HepG2 (cell line): ENCODE measurements around the gene DHRS12. TPM values are rescaled to one million over a fixed set of nuclear protein-coding genes. Genes with fewer than 3 reads are reported as not detected.

Experiments
- ELF4 ChIP-seq: sonication (generic); formaldehyde crosslinking; IDR thresholded peaks from 2 replicates; pipeline ENCODE4 v1.5.0; 2020; ENCODE audit warnings: missing genetic modification reagents, mild to moderate bottlenecking, moderate library complexity, borderline replicate concordance
- FOXJ3 ChIP-seq: sonication (generic); formaldehyde crosslinking; IDR thresholded peaks from 2 replicates; pipeline ENCODE4 v1.4.0; 2020; ENCODE audit warnings: missing genetic modification reagents, mild to moderate bottlenecking, borderline replicate concordance
- HDAC1 ChIP-seq: sonication (generic); formaldehyde crosslinking; IDR thresholded peaks from 2 replicates; pipeline ENCODE4 v1.5.1; 2020; ENCODE audit warnings: mild to moderate bottlenecking, missing genetic modification reagents
- HOXD1 ChIP-seq: sonication (generic); formaldehyde crosslinking; IDR thresholded peaks from 2 replicates; pipeline ENCODE4 v1.5.0; 2020; ENCODE audit warnings: missing genetic modification reagents
- MIER3 ChIP-seq: IDR thresholded peaks from 2 replicates; pipeline ENCODE4 v1.6.1; 2016; ENCODE audit warnings: missing compliant biosample characterization, borderline replicate concordance
- MTA1 ChIP-seq: sonication (generic); formaldehyde crosslinking; IDR thresholded peaks from 2 replicates; pipeline ENCODE4 v1.4.0; 2020; ENCODE audit warnings: missing genetic modification reagents, mild to moderate bottlenecking, borderline replicate concordance
- REXO4 ChIP-seq: sonication (generic); formaldehyde crosslinking; IDR thresholded peaks from 2 replicates; pipeline ENCODE4 v1.8.0; 2022; ENCODE audit warnings: missing genetic modification reagents, mild to moderate bottlenecking, borderline replicate concordance
- TCF7L2 ChIP-seq: IDR thresholded peaks from 2 replicates; pipeline ENCODE4 v1.6.1; 2011; ENCODE audit warnings: mild to moderate bottlenecking, low read depth, low read length, moderate library complexity
- ZBTB8A ChIP-seq: sonication (generic); formaldehyde crosslinking; IDR thresholded peaks from 2 replicates; pipeline ENCODE4 v1.4.0; 2020; ENCODE audit warnings: mild to moderate bottlenecking, low read depth, missing genetic modification reagents, borderline replicate concordance
- ZNF3 ChIP-seq: IDR thresholded peaks from 2 replicates; pipeline ENCODE4 v1.7.0; 2017; ENCODE audit warnings: inconsistent platforms
- ZNF747 ChIP-seq: sonication (generic); formaldehyde crosslinking; IDR thresholded peaks from 2 replicates; pipeline ENCODE4 v1.8.1; 2023; ENCODE audit warnings: missing genetic modification reagents, mild to moderate bottlenecking, borderline replicate concordance
- ZNF773 ChIP-seq: sonication (generic); formaldehyde crosslinking; IDR thresholded peaks from 2 replicates; pipeline ENCODE4 v1.4.0; 2020; ENCODE audit warnings: missing genetic modification reagents, borderline replicate concordance
- polyA plus RNA-seq, 8 experiments: library from polyadenylated mRNA; depleted of rRNA in 3 of 8; stranded (reverse) in 7 of 8; unstranded in 1 of 8; fragments of >200 nt; fragmentation: Illumina TruSeq in 4 of 8; extraction: Trizol in 4 of 8; gene quantifications; 2 replicates each; pipeline versions ENCODE4 v1.2.1 to v1.2.3, GENCODE V29; 2011 to 2016; ENCODE audit warnings: low read depth in 4 of 8, missing spikeins in 1 of 8, mixed read lengths in 1 of 8; ENCODE audit not compliant: insufficient read depth in 1 of 8
- total RNA-seq, 5 experiments: library from RNA; depleted of rRNA; stranded (reverse); fragments of >200 nt; fragmentation: Illumina TruSeq; extraction: Trizol; gene quantifications; 2 replicates each; pipeline ENCODE4 v1.2.3, GENCODE V29; 2016; ENCODE audit warnings: low read depth in 1 of 5
- TF ChIP-seq, protein P1 (sequence below), 2 experiments: sonication (generic) in 1 of 2; formaldehyde crosslinking in 1 of 2; IDR thresholded peaks; 2 replicates each; pipeline versions ENCODE4 v1.6.1 to v1.9.0; 2014 to 2022; ENCODE audit warnings: antibody characterized with exemption in 1 of 2, borderline replicate concordance in 1 of 2, inconsistent platforms in 1 of 2, low read depth in 1 of 2, missing genetic modification reagents in 1 of 2
- TF ChIP-seq, protein P2 (sequence below): conservative IDR thresholded peaks from 2 replicates; pipeline ENCODE4 v1.6.1; 2018; ENCODE audit warnings: missing genetic modification reagents
- TF ChIP-seq, protein P3 (sequence below): sonication (generic); formaldehyde crosslinking; IDR thresholded peaks from 2 replicates; pipeline ENCODE4 v1.4.0; 2020; ENCODE audit warnings: mild to moderate bottlenecking, low read depth, missing genetic modification reagents
- TF ChIP-seq, protein P4 (sequence below): sonication (generic); formaldehyde crosslinking; IDR thresholded peaks from 2 replicates; pipeline ENCODE4 v1.4.0; 2020; ENCODE audit warnings: mild to moderate bottlenecking, missing genetic modification reagents
- TF ChIP-seq, protein P5 (sequence below): sonication (generic); formaldehyde crosslinking; IDR thresholded peaks from 2 replicates; pipeline ENCODE4 v1.5.1; 2020; ENCODE audit warnings: missing genetic modification reagents, mild to moderate bottlenecking, borderline replicate concordance

DHRS12 gene
- total and polyA plus RNA-seq, 2 of the 13 experiments (the other 11 are each of a cell fraction or from before 2014, with no cell fraction given) = 7.2 to 8.4 TPM

- TF ChIP-seq, protein P1, sequence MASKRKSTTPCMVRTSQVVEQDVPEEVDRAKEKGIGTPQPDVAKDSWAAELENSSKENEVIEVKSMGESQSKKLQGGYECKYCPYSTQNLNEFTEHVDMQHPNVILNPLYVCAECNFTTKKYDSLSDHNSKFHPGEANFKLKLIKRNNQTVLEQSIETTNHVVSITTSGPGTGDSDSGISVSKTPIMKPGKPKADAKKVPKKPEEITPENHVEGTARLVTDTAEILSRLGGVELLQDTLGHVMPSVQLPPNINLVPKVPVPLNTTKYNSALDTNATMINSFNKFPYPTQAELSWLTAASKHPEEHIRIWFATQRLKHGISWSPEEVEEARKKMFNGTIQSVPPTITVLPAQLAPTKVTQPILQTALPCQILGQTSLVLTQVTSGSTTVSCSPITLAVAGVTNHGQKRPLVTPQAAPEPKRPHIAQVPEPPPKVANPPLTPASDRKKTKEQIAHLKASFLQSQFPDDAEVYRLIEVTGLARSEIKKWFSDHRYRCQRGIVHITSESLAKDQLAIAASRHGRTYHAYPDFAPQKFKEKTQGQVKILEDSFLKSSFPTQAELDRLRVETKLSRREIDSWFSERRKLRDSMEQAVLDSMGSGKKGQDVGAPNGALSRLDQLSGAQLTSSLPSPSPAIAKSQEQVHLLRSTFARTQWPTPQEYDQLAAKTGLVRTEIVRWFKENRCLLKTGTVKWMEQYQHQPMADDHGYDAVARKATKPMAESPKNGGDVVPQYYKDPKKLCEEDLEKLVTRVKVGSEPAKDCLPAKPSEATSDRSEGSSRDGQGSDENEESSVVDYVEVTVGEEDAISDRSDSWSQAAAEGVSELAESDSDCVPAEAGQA (IDR thresholded peaks at IDR 0.05; ENCODE audit: low read depth) = no peak
- TF ChIP-seq, protein P1 (CRISPR knock-in tag; IDR thresholded peaks at IDR 0.05; ENCODE audit: borderline replicate concordance) = no peak
- TF ChIP-seq ZNF773 (CRISPR knock-in tag) (no peak), FOXJ3 (CRISPR knock-in tag) (peak; percentile 68; the same call in 1 of the 2 replicates), TCF7L2 (no peak), ELF4 (no peak), ZNF747 (CRISPR knock-in tag) (no peak), ZNF3 (CRISPR knock-in tag) (no peak), HOXD1 (CRISPR knock-in tag) (no peak), REXO4 (no peak), HDAC1 (peak; percentile 70), MTA1 (CRISPR knock-in tag) (peak; percentile 62; the same call in 1 of the 2 replicates), MIER3 (peak; percentile 19; the same call in 1 of the 2 replicates), ZBTB8A (no peak)
- TF ChIP-seq, protein P2, sequence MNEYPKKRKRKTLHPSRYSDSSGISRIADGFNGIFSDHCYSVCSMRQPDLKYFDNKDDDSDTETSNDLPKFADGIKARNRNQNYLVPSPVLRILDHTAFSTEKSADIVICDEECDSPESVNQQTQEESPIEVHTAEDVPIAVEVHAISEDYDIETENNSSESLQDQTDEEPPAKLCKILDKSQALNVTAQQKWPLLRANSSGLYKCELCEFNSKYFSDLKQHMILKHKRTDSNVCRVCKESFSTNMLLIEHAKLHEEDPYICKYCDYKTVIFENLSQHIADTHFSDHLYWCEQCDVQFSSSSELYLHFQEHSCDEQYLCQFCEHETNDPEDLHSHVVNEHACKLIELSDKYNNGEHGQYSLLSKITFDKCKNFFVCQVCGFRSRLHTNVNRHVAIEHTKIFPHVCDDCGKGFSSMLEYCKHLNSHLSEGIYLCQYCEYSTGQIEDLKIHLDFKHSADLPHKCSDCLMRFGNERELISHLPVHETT = no peak
- TF ChIP-seq, protein P3, sequence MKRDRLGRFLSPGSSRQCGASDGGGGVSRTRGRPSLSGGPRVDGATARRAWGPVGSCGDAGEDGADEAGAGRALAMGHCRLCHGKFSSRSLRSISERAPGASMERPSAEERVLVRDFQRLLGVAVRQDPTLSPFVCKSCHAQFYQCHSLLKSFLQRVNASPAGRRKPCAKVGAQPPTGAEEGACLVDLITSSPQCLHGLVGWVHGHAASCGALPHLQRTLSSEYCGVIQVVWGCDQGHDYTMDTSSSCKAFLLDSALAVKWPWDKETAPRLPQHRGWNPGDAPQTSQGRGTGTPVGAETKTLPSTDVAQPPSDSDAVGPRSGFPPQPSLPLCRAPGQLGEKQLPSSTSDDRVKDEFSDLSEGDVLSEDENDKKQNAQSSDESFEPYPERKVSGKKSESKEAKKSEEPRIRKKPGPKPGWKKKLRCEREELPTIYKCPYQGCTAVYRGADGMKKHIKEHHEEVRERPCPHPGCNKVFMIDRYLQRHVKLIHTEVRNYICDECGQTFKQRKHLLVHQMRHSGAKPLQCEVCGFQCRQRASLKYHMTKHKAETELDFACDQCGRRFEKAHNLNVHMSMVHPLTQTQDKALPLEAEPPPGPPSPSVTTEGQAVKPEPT (CRISPR knock-in tag) = no peak
- TF ChIP-seq, protein P4, sequence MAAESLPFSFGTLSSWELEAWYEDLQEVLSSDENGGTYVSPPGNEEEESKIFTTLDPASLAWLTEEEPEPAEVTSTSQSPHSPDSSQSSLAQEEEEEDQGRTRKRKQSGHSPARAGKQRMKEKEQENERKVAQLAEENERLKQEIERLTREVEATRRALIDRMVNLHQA (CRISPR knock-in tag) = no peak
- TF ChIP-seq, protein P5, sequence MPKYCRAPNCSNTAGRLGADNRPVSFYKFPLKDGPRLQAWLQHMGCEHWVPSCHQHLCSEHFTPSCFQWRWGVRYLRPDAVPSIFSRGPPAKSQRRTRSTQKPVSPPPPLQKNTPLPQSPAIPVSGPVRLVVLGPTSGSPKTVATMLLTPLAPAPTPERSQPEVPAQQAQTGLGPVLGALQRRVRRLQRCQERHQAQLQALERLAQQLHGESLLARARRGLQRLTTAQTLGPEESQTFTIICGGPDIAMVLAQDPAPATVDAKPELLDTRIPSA (CRISPR knock-in tag) = no peak
Measured at GRCh38 chr13:51764184-51765141, 39.5 kb downstream of the DHRS12 start (continued).
